Smooth muscle cell (in vitro differentiated cells): ENCODE measurements around the gene SLC22A13. TPM values are rescaled to one million over a fixed set of nuclear protein-coding genes. Genes with fewer than 3 reads are reported as not detected.
A peak's percentile ranks its signal among the peaks of the same experiment; 100 is the strongest.

ENCODE experiments used
- DNase-seq: peaks from one replicate; lab custom pipeline; 2025; ENCODE audit not compliant: unreplicated experiment; lab: John Stamatoyannopoulos, UW
- H2AFZ ChIP-seq: fragments of 200-600 bp; sonication (generic); 2 replicates; pipeline ENCODE4 v1.6.0; 2016; ENCODE audit warnings: antibody characterized with exemption, low read depth, mild to moderate bottlenecking
- H3F3A ChIP-seq: fragments of 200-600 bp; sonication (generic); 2 replicates; pipeline ENCODE4 v1.6.0; 2017; ENCODE audit warnings: antibody characterized with exemption, low read depth
- H3K27ac ChIP-seq: fragments of 200-600 bp; sonication (generic); 2 replicates; pipeline ENCODE4 v1.5.1; 2016; ENCODE audit warnings: low read depth, mild to moderate bottlenecking
- H3K27me3 ChIP-seq: fragments of 200-600 bp; sonication (generic); 2 replicates; pipeline ENCODE4 v1.6.1; 2016; ENCODE audit warnings: low read depth, mild to moderate bottlenecking
- H3K36me3 ChIP-seq: fragments of 200-600 bp; sonication (generic); 2 replicates; pipeline ENCODE4 v1.5.1; 2016; ENCODE audit warnings: low read depth
- H3K4me1 ChIP-seq: fragments of 200-600 bp; sonication (generic); 2 replicates; pipeline ENCODE4 v1.5.1; 2016; ENCODE audit warnings: low read depth
- H3K4me2 ChIP-seq: fragments of 200-600 bp; sonication (generic); 2 replicates; pipeline ENCODE4 v1.6.0; 2016; ENCODE audit warnings: mild to moderate bottlenecking
- H3K4me3 ChIP-seq: fragments of 200-600 bp; sonication (generic); 2 replicates; pipeline ENCODE4 v1.5.1; 2016; ENCODE audit warnings: mild to moderate bottlenecking
- H3K79me2 ChIP-seq: fragments of 200-600 bp; sonication (generic); 2 replicates; pipeline ENCODE4 v1.6.0; 2016; ENCODE audit warnings: low read depth, mild to moderate bottlenecking
- H3K9ac ChIP-seq: fragments of 200-600 bp; sonication (generic); 2 replicates; pipeline ENCODE4 v1.6.0; 2016; ENCODE audit warnings: low read depth
- H3K9me3 ChIP-seq: fragments of 200-600 bp; sonication (generic); replicated peaks from 2 replicates; pipeline ENCODE4 v1.5.1; 2016; ENCODE audit warnings: low read depth
- H4K20me1 ChIP-seq: fragments of 200-600 bp; sonication (generic); 2 replicates; pipeline ENCODE4 v1.6.0; 2016; ENCODE audit warnings: low read depth
- WGBS: methylation state at CpG from one replicate; pipeline ENCODE4 v1.1.7; 2016; ENCODE audit warnings: low lambda C conversion rate; 5-methylcytosine and 5-hydroxymethylcytosine counted together
- polyA plus RNA-seq: library from polyadenylated mRNA; unstranded; fragments of >200 nt; fragmentation: Nextera tagmentation; extraction: Ambion mirVana; gene quantifications from 2 replicates; pipeline ENCODE4 v1.2.1, GENCODE V29; 2016
- total RNA-seq: library from RNA; depleted of rRNA; stranded (reverse); fragments of >200 nt; gene quantifications from 2 replicates; pipeline ENCODE4 v1.2.3, GENCODE V29; 2014
- TF ChIP-seq, protein P1 (sequence below): fragments of 200-600 bp; sonication (generic); IDR thresholded peaks from 2 replicates; pipeline ENCODE4 v1.5.1; 2017; ENCODE audit warnings: borderline replicate concordance, mild to moderate bottlenecking, antibody characterized with exemption; ENCODE audit not compliant: insufficient read depth, poor library complexity, severe bottlenecking

SLC22A13 gene
- total and polyA plus RNA-seq, 2 experiments from 2014 or later: 0.13 TPM; not detected in 1

DNA sequence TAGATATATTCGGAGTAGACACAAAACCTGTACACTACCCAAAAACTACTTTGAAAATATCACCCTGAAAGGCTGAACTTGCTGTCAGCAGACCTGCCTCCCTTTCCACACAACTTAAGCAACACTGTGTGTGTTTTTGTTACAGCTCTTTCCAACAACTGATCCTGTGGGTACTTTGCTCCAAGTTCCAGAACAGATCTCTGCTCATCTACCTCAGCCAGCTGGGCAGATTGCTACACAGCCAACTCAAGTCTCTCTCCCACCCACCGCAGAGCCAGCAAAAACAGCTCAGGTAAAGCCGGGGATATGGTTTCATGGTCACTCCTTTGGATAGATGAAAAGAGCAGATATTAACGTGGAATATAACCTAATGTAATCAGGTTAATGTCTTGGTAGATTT, 19.7 kb upstream of the SLC22A13 start:
- no peak overlapping the region for H3K4me3 ChIP-seq
- no peaks in the 10 kb centered on the region for H3K4me1 ChIP-seq
- WGBS: 94% methylated on average over 4 of the region's 4 CpGs
- no peaks in the 10 kb centered on the region for H3K9me3 ChIP-seq
- no peaks in the 10 kb centered on the region for H3F3A ChIP-seq
- H3K79me2 ChIP-seq: no peaks in the 10 kb centered on the region
- no peak overlapping the region for H3K4me2 ChIP-seq
- no peak overlapping the region for H3K9ac ChIP-seq
- H3K36me3 ChIP-seq: peaks cover 9% of the 10 kb centered on the region
- peak overlapping the region; percentile 86 for H3K27ac ChIP-seq
- H2AFZ ChIP-seq: no peak overlapping the region
- DNase-seq: no peak
- H3K27me3 ChIP-seq: no peaks in the 10 kb centered on the region
- TF ChIP-seq, protein P1, sequence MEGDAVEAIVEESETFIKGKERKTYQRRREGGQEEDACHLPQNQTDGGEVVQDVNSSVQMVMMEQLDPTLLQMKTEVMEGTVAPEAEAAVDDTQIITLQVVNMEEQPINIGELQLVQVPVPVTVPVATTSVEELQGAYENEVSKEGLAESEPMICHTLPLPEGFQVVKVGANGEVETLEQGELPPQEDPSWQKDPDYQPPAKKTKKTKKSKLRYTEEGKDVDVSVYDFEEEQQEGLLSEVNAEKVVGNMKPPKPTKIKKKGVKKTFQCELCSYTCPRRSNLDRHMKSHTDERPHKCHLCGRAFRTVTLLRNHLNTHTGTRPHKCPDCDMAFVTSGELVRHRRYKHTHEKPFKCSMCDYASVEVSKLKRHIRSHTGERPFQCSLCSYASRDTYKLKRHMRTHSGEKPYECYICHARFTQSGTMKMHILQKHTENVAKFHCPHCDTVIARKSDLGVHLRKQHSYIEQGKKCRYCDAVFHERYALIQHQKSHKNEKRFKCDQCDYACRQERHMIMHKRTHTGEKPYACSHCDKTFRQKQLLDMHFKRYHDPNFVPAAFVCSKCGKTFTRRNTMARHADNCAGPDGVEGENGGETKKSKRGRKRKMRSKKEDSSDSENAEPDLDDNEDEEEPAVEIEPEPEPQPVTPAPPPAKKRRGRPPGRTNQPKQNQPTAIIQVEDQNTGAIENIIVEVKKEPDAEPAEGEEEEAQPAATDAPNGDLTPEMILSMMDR: no peak
- H4K20me1 ChIP-seq: peaks cover 10% of the 10 kb centered on the region

DNA sequence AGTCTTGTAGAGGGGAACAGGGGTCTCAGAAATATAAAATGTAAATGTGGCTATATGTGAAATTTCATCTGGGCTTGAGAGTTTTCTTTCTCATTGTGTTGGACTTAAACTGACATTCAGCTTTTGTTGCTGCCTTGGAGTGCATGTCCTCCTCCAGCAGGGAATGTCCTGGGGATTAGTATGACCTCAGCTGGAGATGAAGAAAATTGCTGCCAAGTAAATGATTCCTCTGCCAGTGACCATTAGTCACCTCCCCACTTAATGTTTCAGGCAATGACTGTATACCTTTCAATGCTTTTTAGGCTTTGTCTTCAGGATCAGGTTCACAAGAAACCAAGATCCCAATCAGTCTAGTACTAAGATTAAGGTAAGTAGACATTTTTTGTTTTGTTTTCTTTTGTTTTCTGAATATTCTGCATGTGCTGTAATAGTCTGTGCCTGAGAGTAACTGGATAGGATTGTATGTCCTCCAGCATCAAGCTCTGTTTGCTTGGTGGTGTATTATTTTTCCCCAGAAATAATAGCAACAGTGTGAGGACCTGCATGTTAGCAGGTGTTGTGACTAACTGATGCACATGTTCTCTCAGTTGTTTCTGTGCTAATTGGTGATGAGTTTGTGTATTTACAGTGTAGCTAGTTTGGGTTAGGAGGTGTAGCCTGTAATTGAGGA, 18.1 kb upstream of the SLC22A13 start:
- Histone ChIP-seq H3K4me1 (no peaks in the 10 kb centered on the region), H3K36me3 (peaks cover 14% of the 10 kb centered on the region), H2AFZ (no peak overlapping the region), H3K27ac (peak overlapping the region; percentile 86), H3K4me3 (no peak overlapping the region), H3K79me2 (no peaks in the 10 kb centered on the region), H3K27me3 (no peaks in the 10 kb centered on the region), H3K9ac (peak overlapping the region; percentile 61), H3F3A (no peaks in the 10 kb centered on the region), H3K9me3 (no peaks in the 10 kb centered on the region), H4K20me1 (peaks cover 10% of the 10 kb centered on the region), H3K4me2 (no peak overlapping the region)
- DNase-seq: no peak
- TF ChIP-seq, protein P1: peak; percentile 13

DNA sequence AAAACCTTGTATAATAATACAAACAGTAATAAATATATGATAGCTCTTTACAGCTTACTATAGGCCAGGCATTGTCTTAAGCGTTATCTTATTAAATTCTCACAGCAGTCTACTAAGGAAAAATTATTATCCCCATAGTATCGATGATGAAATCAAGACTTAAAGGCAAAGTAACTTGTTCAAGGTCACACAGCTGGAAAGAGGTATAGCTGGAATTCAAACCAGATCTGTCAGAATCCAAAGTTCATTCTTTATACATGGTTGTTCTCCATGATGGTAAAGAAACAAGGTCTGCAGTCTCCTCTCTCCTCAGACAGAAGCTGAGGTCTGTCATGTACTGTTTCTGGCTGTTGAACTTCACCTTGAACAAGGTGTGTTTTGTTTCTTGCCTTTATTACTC, 15.4 kb upstream of the SLC22A13 start:
- TF ChIP-seq, protein P1: no peak
- WGBS: 92% methylated on average over 2 of the region's 2 CpGs
- Histone ChIP-seq H3K4me2 (no peak overlapping the region), H3K4me1 (no peaks in the 10 kb centered on the region), H3K27ac (no peak overlapping the region), H3K79me2 (no peaks in the 10 kb centered on the region), H3K4me3 (no peak overlapping the region), H2AFZ (no peak overlapping the region), H3K36me3 (peaks cover 29% of the 10 kb centered on the region), H3K9ac (no peak overlapping the region), H3K9me3 (no peaks in the 10 kb centered on the region), H3F3A (no peaks in the 10 kb centered on the region), H4K20me1 (peaks cover 7% of the 10 kb centered on the region), H3K27me3 (no peaks in the 10 kb centered on the region)
- DNase-seq: no peak

DNA sequence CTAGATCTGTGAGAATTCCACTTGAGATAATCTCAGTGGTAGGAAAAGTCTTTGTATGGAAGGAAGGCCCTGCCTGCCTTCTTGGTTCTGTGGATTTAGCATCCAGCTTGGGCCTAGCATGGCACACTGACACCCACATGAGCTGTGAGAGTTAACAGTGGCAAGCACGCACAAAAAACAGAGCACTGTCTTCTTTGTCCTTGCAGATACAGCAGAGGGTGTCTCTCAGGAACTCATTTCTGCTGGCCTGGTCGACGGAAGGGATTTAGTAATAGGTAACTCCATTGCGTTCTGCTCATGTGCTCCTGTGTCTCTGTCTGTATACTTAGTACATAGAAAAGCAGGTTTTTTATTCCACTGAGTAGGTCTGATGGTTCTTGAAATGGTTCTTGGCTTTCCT, 14.4 kb upstream of the SLC22A13 start:
- no peak overlapping the region for H3K4me2 ChIP-seq

More for the DNA sequence above, 14.4 kb upstream of the SLC22A13 start:
- Histone ChIP-seq H3K9me3 (no peaks in the 10 kb centered on the region), H3K27me3 (no peaks in the 10 kb centered on the region), H3K27ac (no peak overlapping the region), H4K20me1 (peaks cover 7% of the 10 kb centered on the region), H3K4me1 (no peaks in the 10 kb centered on the region), H2AFZ (no peak overlapping the region), H3F3A (no peaks in the 10 kb centered on the region), H3K36me3 (peaks cover 26% of the 10 kb centered on the region), H3K4me3 (no peak overlapping the region), H3K9ac (no peak overlapping the region), H3K79me2 (no peaks in the 10 kb centered on the region)
- DNase-seq: no peak
- WGBS: 100% methylated on average over 4 of the region's 4 CpGs
- TF ChIP-seq, protein P1: no peak
